Gastrocnemius medialis (tissue), 4 donors: ENCODE data around the gene ZNF362. TPM values are rescaled to one million over a fixed set of nuclear protein-coding genes. Genes with fewer than 3 reads are reported as not detected.

Experiments used
- ATAC-seq, 2 donors: fragments of 150-250 bp; one replicate each; pipeline ENCODE4 v1.9.1; 2016
- DNase-seq, 2 donors: peaks; one replicate each; pipeline ENCODE4 v3.0.0-alpha.2; 2019
- H3K27ac ChIP-seq, 4 donors: fragments of 200-600 bp; sonication (generic); 1 replicate in 1 of 4; 2 replicates in 3 of 4; pipeline ENCODE4 v1.5.1; 2016 to 2018; ENCODE audit warnings: mild to moderate bottlenecking in 2 of 4, moderate library complexity in 1 of 4
- H3K27me3 ChIP-seq, 3 donors: fragments of 200-600 bp; sonication (generic) in 2 of 3; 1 replicate in 1 of 3; 2 replicates in 2 of 3; pipeline versions ENCODE4 v1.5.1 to v1.6.0; 2016 to 2019; ENCODE audit warnings: mild to moderate bottlenecking in 1 of 3, moderate library complexity in 1 of 3
- H3K36me3 ChIP-seq, 2 donors: fragments of 200-600 bp; sonication (generic) in 1 of 2; one replicate each; pipeline ENCODE4 v1.5.1; 2017 to 2018
- H3K4me1 ChIP-seq, 2 donors: fragments of 200-600 bp; sonication (generic) in 1 of 2; one replicate each; pipeline ENCODE4 v1.5.1; 2016 to 2017; ENCODE audit warnings: mild to moderate bottlenecking in 2 of 2
- H3K4me3 ChIP-seq, 4 donors: fragments of 200-600 bp; sonication (generic) in 3 of 4; 1 replicate in 1 of 4; 2 replicates in 3 of 4; pipeline ENCODE4 v1.5.1; 2016 to 2019; ENCODE audit warnings: mild to moderate bottlenecking in 2 of 4
- H3K9me3 ChIP-seq, 3 donors: fragments of 200-600 bp; sonication (generic) in 2 of 3; 1 replicate in 1 of 3; 2 replicates in 2 of 3; pipeline ENCODE4 v1.5.1; 2016 to 2019
- POLR2A ChIP-seq, 2 donors: fragments of 450-650 bp; IDR thresholded peaks; one replicate each; pipeline ENCODE4 v1.6.1; 2017; ENCODE audit warnings: antibody characterized with exemption in 2 of 2, mild to moderate bottlenecking in 2 of 2, moderate library complexity in 2 of 2
- in situ Hi-C, 4 donors: fragments of 200-750 bp; cut with MboI; loops; one replicate each; pipeline versions ENCODE4 v1.15.0 to v1.8.0; 2017; ENCODE audit warnings: low sequenced_read_pairs in 4 of 4
- intact Hi-C: fragments of 100-400 bp; cut with DNase I; formaldehyde crosslinking; loops from one replicate; pipeline ENCODE4 v1.15.1; 2023; ENCODE audit warnings: low total_unique reads
- total RNA-seq, 4 donors: library from RNA; depleted of rRNA; stranded (reverse); fragments of >200 nt; gene quantifications; one replicate each; pipeline versions ENCODE4 v1.1.0 to v1.2.3, GENCODE V29; 2016
- TF ChIP-seq, protein P1 (sequence below), 5 experiments: fragments of 450-650 bp in 3 of 5; fragments of 200-600 bp in 2 of 5; sonication (generic) in 2 of 5; IDR thresholded peaks in 4 of 5; conservative IDR thresholded peaks in 1 of 5; 1 replicate in 4 of 5; 2 replicates in 1 of 5; pipeline ENCODE4 v1.5.1; 2016 to 2019; ENCODE audit warnings: antibody characterized with exemption in 5 of 5, mild to moderate bottlenecking in 3 of 5, moderate library complexity in 3 of 5

ZNF362 gene
- total RNA-seq, 4 donors from 2014 or later, result 6.4 to 19.2 (median 17.7) TPM

GRCh38 chr1:33282791-33283190 lies 26.5 kb downstream of the ZNF362 start:
- in situ Hi-C loops, result no loop called here
- H3K36me3 ChIP-seq, result peaks cover 0 to 44% of the 10 kb centered on the region in 2 donors

GRCh38 chr1:33284049-33284448 lies 27.8 kb downstream of the ZNF362 start:
- Histone ChIP-seq H3K27ac (no peak overlapping the region), H3K27me3 (no peaks in the 10 kb centered on the region), H3K4me3 (no peak overlapping the region), H3K4me1 (peaks cover under 1 to 2% of the 10 kb centered on the region in 2 donors), H3K9me3 (no peaks in the 10 kb centered on the region), H3K36me3 (peaks cover 0 to 35% of the 10 kb centered on the region in 2 donors)
- ATAC-seq, result no peak
- no peak for DNase-seq
- in situ Hi-C loops (no loop called here), intact Hi-C loops (no loop called here)
- TF ChIP-seq POLR2A (IDR thresholded peaks at IDR 0.05), result no peak
- TF ChIP-seq, protein P1, sequence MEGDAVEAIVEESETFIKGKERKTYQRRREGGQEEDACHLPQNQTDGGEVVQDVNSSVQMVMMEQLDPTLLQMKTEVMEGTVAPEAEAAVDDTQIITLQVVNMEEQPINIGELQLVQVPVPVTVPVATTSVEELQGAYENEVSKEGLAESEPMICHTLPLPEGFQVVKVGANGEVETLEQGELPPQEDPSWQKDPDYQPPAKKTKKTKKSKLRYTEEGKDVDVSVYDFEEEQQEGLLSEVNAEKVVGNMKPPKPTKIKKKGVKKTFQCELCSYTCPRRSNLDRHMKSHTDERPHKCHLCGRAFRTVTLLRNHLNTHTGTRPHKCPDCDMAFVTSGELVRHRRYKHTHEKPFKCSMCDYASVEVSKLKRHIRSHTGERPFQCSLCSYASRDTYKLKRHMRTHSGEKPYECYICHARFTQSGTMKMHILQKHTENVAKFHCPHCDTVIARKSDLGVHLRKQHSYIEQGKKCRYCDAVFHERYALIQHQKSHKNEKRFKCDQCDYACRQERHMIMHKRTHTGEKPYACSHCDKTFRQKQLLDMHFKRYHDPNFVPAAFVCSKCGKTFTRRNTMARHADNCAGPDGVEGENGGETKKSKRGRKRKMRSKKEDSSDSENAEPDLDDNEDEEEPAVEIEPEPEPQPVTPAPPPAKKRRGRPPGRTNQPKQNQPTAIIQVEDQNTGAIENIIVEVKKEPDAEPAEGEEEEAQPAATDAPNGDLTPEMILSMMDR (IDR thresholded peaks at IDR 0.05 in 4 of 5, conservative IDR thresholded peaks at IDR 0.05 in 1 of 5), result no peak

More at GRCh38 chr1:33282791-33283190, 26.5 kb downstream of the ZNF362 start:
- Histone ChIP-seq H3K9me3 (no peaks in the 10 kb centered on the region), H3K27ac (no peak overlapping the region), H3K4me1 (no peaks in the 10 kb centered on the region), H3K27me3 (no peaks in the 10 kb centered on the region), H3K4me3 (no peak overlapping the region)
- no peak for DNase-seq
- ATAC-seq, result no peak
- TF ChIP-seq, protein P1 (IDR thresholded peaks at IDR 0.05 in 4 of 5, conservative IDR thresholded peaks at IDR 0.05 in 1 of 5), result no peak
- intact Hi-C loops, result no loop called here

DNA sequence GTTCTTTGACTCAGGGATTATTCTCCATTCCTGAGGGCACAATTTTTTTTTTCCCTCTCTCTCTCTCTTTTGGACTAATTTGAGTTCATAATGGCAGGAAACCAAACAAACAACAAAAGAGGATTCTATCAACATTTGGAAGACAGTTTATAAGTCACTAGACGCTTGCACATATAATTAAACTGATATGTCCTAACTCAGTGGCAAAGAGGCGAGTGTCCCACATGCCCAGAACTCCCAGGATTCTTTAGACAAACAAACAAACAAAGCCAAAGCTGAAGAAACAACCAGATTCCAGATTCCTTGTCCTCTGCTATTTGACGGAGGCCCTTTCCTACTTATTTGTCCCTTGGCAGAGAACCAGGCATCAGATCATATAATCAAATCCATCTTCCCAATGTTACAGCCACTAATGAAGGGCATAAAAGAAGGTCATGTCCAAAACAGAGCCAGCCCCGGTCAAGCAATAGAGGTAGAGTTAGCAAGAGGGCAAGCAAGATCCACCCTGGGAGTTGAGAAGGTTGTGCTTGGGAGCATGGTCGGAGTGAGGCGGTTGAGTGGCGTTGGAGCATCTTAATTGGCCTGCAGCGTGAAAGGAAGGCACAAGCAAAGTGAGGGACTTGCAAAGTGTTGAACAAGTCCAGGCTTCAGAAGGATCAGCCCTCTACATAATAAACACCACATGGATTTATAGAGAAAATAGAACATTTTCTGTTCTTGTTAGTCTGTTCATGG lies 30.3 kb downstream of the ZNF362 start:
- DNase-seq, result peak in 1 of 2 donors; percentile 3
- peaks cover 0 to 16% of the 10 kb centered on the region in 2 donors for H3K36me3 ChIP-seq

GRCh38 chr1:33287317-33287716 lies 31.0 kb downstream of the ZNF362 start:
- no peak for ATAC-seq
- TF ChIP-seq, protein P1 (IDR thresholded peaks at IDR 0.05 in 4 of 5, conservative IDR thresholded peaks at IDR 0.05 in 1 of 5), result no peak
- no peak for TF ChIP-seq POLR2A (IDR thresholded peaks at IDR 0.05)
- Histone ChIP-seq H3K27me3 (no peaks in the 10 kb centered on the region), H3K4me3 (no peak overlapping the region), H3K27ac (no peak overlapping the region), H3K36me3 (peaks cover 0 to 9% of the 10 kb centered on the region in 2 donors), H3K9me3 (no peaks in the 10 kb centered on the region), H3K4me1 (peaks cover 8 to 10% of the 10 kb centered on the region in 2 donors)
- in situ Hi-C loops, result no loop called here
- DNase-seq, result no peak
- intact Hi-C loops, result no loop called here

More for the DNA sequence above, 30.3 kb downstream of the ZNF362 start:
- peaks cover 8 to 10% of the 10 kb centered on the region in 2 donors for H3K4me1 ChIP-seq
- ATAC-seq, result no peak
- no peaks in the 10 kb centered on the region for H3K27me3 ChIP-seq
- H3K9me3 ChIP-seq, result no peaks in the 10 kb centered on the region
- TF ChIP-seq POLR2A (IDR thresholded peaks at IDR 0.05), result no peak
- TF ChIP-seq, protein P1 (IDR thresholded peaks at IDR 0.05 in 4 of 5, conservative IDR thresholded peaks at IDR 0.05 in 1 of 5), result no peak
- no peak overlapping the region for H3K27ac ChIP-seq
- in situ Hi-C loops, result no loop called here
- intact Hi-C loops, result no loop called here
- H3K4me3 ChIP-seq, result no peak overlapping the region
